SKM-1 (cell line): ENCODE measurements around the gene CSDE1.

Source experiments
- DNase-seq: peaks from one replicate; lab custom pipeline; 2025; ENCODE audit not compliant: unreplicated experiment; lab: John Stamatoyannopoulos, UW

CSDE1 gene

GRCh38 chr1:114750780-114751179 lies 7.0 kb downstream of the CSDE1 start:
- no peak for DNase-seq

- no peak for DNase-seq
These were observed 7.9 kb downstream of the CSDE1 start for GRCh38 chr1:114749835-114750234.

DNA sequence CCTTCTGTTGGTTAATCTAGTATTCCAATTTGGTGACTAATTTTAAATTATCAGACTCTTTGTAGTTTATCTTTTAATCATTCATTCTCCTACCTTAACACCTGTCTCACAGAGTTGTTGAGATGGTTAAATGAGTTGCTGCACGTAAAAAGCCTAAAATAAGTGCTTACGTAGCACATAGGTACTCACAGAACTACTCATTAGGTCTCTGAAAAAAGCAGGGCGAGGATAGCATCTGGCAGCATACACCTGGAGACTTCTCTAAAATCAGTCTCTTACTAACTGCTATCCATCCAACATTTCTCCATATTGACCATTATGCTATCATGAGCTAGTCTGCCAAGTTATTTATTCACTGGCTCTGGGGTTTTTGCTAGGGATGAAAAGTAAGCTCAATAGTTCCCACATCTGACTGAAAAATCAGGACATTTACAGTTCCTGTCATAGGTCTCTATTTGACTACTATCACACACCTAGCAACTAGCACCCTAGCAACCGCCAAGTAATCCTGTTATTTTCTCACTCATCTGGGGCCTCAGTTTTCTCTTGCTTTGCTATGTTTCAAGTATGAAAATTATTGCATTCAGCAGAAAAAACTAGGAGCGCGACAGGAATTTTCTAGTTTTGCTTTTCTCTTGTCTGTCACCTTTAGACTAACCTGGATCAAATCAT lies 11.2 kb downstream of the CSDE1 start:
- no peak for DNase-seq

GRCh38 chr1:114745291-114745690 lies 12.5 kb downstream of the CSDE1 start:
- DNase-seq, result no peak

GRCh38 chr1:114741963-114742746 lies 15.6 kb downstream of the CSDE1 start:
- no peak for DNase-seq

DNA sequence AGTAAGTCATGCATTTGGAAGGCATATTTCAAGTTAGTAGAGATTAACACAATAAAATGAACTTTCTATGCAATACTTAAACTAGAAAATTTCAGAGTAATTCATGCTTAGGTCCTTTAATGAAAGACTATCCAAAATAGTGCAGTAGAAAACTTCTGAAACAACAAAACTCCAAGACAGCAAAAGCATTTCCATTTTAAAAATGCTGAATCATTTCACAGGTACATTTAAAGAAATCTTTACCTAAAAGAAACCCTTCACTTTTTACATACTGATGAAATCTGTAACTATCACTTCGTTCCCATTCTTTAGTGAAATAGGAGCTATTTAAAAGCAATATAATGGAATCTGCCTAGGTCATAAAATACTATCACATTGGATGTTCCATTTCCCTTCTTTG lies 17.5 kb downstream of the CSDE1 start:
- no peak for DNase-seq

GRCh38 chr1:114737314-114737849 lies 20.4 kb downstream of the CSDE1 start:
- no peak for DNase-seq

DNA sequence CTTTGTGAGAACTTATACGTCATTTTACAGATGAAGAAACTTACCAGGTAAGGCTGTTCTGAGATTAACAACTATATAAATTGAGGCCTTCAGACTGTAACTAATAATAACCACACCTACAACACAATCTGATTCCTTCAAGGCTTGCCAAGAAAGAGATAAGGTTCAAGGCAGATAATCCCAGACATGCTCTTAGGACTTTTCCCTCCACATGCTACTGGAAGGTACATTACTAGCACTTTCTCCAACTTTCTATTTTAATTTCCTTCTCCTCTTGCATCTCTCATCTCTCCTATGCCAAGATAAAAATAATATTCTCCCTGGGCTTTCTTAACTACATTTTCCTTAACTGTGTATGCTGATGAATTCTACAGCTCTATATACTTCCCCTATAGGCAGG lies 22.3 kb downstream of the CSDE1 start:
- no peak for DNase-seq

DNA sequence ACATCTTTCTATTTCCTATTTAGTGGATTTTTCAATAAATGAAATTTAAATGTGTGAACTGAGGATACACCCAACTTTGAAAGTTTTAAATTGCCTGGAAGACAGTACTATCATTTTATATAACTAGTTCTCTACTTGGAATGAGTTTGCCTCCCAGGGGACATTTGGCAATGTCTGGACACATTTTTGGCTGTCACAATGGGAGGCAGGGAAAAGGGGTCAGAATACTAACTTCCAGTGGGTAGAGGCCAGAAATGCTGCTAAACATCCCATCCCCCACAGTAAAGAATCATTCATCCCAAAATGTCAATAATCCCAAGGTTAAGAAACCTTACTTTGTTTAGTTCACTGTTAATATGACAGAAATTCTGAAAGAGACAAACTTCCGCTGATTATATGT lies 28.0 kb downstream of the CSDE1 start:
- no peak for DNase-seq

GRCh38 chr1:114728553-114728952 lies 29.2 kb downstream of the CSDE1 start:
- DNase-seq, result no peak

GRCh38 chr1:114725230-114725629 lies 32.6 kb downstream of the CSDE1 start:
- DNase-seq, result no peak

DNA sequence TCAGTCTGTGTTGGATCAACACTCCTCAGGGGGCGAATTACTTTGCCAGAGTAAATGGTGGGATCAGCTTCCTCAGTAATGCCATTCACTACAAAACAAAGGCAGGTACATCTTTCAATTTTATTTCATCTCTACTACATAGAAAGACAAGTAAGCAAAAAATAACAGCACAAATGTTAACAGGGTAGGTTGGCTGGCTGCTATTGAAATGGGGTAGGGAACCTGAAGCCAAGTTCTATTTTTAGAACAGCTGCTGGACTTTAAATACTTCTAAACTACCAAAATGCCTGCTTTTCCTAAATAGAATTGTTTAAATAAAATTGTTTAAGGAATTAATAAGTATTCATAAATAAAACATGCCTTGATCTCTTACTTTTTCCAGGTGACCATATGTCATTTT lies 33.9 kb downstream of the CSDE1 start:
- no peak for DNase-seq

GRCh38 chr1:114723457-114723856 lies 34.3 kb downstream of the CSDE1 start:
- no peak for DNase-seq

GRCh38 chr1:114720492-114720891 lies 37.3 kb downstream of the CSDE1 start:
- no peak for DNase-seq

- no peak for DNase-seq
These were observed 38.4 kb downstream of the CSDE1 start for GRCh38 chr1:114719424-114719787.

DNA sequence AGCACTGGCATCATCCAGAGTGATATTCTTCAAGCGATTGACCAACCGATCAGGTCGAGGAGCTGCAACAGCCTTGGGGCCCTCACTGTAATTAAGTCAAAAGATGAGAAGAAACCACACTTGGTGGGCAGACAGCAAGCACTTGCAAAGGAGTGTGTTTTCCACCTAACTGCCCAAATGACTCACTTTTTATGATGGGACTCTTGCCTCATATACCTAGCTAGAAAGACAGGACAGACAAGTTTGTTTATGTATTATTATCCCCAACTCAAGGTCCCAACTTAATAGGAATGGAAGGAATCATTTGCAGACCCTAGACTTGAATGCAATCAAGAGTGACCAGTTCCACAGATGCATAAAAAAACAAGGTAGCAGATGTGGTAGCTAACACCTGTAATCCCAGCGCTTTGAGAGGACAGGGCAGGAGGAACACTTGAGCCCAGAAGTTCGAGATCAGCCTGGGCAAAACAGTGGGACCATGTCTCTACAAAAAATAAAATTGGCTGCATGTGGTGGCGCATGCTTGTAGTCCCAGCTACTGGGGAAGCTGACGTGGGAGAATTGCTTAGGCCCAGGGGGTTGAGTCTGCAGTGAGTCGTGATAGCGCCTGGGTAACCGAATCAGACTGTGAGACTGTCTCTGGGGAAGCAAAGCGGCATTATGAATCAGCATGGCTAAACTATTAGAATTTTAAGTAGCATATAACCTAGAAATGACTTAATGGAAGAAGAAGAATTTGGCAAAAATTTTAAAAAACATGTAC lies 38.9 kb downstream of the CSDE1 start:
- DNase-seq, result no peak

GRCh38 chr1:114716304-114717170 lies 41.2 kb downstream of the CSDE1 start, which contains the start of gene NRAS:
Gene NRAS (minus strand): TSS chr1:114716771. CDS start chr1:114716160, 611 bp downstream.
- DNase-seq, result peak; percentile 67

- DNase-seq, result no peak
These were observed 41.9 kb downstream of the CSDE1 start for GRCh38 chr1:114715952-114716303.

DNA sequence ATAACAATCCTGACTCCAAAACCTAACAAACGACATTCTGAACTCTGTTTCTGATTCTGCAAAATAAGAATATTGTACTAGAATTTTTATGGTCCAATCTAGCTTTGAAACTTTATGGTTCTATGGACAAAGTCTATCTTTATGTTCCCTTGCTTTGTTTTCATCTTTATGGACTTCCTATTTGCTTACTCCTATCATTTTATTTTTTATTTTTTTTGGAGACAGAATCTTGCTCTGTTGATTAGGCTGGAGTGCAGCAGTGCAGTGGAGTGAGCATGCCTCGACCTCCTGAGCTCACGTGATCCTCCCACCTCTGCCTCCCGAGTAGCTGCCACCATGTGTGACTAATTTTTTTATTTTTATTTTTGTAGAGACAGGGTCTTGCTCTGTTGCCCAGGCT lies 44.8 kb downstream of the CSDE1 start:
- no peak for DNase-seq

- no peak for DNase-seq
These were observed 47.4 kb downstream of the CSDE1 start for GRCh38 chr1:114710360-114710759.

DNA sequence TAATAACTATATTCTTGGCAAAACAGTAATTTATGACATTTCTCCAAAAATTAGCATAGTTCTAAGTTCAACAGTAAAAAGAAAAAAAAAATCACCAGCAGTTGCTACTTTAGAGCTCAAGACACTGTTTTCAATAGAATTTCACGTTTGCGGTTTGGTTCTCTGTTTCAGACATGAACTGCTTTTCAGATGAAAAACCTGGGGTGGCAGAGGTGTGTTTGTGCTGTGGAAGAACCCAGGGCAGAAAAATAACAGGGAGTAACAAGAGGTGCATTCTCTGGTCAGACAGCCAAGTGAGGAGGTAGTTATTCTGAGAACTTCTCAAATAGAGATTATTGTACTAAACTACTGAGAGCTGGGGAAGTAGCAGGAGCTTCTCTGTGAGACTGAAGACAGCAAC lies 50.2 kb downstream of the CSDE1 start:
- DNase-seq, result no peak
